Inferior parietal cortex (tissue), 1 donor: ENCODE results near the gene AGO1.
"Not testable (repeated sequence)": the region's sequence is repeated elsewhere in the genome, so short reads cannot be mapped to it uniquely, and the experiment has no call there.

ENCODE experiments used
- DNase-seq: peaks from one replicate; pipeline ENCODE4 v3.0.0-alpha.2; 2016; ENCODE audit errors: extremely low spot score

The AGO1 gene

DNA sequence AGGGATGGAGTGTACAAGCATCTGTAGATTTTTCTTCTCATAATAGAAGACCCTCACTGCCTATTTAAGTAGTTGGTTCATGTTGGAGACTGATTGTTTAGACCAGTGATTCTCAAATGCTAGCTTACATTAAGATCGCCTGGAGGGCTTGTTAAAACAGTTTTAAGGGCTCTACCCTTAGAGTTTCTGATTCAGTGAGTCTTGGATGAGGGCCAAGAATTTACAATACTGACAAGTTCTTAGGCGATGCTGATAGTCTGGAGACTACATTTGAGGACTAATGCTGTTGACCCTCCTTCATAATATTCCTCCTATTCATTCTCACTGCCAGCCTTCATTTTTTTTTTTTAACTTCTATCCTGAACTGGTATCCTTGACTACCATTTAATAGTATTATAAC is 32.7 kb downstream of the AGO1 start:
- no peak for DNase-seq

DNA sequence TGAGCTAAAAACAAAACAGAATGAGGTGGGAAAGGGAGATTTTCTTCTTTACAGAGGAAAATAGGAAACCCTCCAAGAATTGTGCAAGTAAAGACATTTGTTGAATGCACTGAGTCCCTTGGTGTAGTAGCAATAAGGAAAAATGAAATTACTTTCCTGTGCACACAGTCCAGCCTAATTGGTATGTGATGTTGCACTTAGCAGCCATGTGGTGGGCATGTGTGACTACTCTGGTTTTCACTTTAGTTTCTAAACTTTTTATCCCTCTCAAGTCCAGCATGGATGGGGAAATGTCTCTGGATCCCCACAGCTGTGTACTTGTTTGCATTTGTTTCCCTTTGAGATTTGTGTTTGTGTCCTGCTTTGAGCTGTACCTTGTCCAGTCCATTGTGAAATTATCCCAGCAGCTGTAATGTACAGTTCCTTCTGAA is 40.8 kb downstream of the AGO1 start:
- no peak for DNase-seq

DNA sequence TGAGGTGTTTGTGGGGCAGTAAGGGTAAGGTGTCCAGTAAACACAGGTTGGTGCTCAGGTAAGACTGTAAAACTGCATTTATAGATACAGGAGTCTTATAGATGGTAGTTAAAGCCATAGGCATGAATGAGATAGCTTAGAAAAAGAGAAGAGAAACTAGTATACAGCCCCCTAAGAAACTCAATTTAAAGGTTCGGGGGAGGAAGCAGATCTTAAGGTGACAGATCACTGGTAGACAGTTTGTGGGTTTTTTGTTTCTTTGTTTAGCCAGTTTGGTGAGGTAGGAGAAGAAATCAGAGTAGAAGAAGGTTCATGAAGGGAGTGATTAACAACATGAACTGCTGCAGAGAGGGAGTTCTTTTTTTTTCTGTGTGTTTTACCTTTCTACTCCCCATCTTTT is 41.8 kb downstream of the AGO1 start:
- DNase-seq: no peak

DNA sequence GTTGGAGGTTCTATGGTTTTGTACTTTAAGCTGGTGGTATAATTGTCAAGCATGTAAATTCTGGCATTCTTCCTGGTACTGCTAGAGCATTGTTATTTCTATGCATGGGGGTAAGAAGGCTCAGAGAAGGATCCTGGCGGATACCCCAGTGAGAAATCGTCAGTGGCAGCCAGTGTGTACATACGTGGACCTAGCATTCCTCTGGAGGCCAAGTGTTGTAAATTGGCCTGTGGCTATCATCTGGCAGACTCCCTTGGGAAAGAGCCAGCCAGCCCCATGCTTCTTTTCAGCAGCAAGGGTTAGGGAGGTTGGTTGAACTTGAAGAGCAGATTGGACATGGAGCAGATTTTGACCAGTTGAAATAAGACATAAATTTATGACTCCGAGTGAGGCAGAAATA is 42.7 kb downstream of the AGO1 start:
- no peak for DNase-seq

DNA sequence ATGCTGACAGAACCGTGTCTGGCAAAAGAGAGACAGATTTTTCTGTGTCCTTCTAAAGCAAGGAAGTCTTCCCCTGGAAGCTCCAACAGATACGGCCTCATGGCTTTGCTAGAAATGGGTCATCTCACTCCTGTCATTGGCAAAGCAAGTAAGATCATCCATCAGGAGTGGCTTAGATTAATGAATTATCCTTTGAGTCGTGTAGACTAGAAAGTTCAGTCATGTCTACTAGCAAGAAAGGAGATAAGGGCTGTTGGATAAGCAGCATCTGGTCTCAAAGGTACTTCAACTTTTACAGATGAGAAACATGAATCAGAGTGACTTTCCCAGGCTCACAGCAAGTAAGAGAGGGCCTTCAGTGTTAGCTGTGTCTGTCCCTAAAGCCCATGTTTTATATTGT is 44.5 kb downstream of the AGO1 start:
- DNase-seq: no peak

DNA sequence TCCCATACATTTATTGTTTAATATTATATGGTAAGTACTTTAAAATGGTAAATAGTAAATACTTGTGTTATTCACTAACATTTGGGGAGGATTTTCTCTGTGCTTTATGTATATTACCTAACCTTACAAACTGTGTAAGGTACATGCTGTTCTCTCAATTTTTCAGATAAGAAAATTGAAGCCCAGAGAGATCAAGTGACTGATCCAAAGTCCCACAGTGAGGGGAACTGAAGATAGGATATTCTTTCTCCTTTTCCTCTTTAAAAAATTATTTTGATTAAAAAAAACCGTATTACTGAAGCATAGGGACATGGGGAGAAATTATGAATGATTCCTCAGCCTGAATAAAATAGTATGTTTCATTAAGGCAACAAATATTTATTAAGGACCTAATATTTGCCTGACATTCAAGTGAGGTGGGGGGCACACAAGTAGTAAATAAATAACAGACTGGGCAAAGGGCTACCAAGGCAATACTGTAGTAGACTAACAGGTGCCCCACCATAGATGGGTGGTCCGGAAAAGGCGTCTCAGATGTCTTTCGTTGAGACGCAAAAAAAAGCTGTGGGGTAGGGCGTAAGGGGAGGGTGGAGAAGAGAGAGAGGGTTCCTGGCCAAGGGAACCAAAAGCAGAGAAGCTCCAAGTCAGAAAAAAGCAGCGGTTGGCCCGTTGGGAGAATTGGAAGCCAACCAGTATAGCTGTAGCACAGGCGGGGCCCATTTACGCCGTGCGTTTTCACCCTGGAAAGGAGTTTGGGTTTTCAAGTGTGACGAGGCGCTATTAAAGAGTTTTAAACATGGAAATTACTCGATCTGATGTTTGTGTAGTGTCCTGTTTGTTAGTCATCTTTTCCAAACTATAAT is 47.0 kb downstream of the AGO1 start:
- DNase-seq: peak; percentile 59

DNA sequence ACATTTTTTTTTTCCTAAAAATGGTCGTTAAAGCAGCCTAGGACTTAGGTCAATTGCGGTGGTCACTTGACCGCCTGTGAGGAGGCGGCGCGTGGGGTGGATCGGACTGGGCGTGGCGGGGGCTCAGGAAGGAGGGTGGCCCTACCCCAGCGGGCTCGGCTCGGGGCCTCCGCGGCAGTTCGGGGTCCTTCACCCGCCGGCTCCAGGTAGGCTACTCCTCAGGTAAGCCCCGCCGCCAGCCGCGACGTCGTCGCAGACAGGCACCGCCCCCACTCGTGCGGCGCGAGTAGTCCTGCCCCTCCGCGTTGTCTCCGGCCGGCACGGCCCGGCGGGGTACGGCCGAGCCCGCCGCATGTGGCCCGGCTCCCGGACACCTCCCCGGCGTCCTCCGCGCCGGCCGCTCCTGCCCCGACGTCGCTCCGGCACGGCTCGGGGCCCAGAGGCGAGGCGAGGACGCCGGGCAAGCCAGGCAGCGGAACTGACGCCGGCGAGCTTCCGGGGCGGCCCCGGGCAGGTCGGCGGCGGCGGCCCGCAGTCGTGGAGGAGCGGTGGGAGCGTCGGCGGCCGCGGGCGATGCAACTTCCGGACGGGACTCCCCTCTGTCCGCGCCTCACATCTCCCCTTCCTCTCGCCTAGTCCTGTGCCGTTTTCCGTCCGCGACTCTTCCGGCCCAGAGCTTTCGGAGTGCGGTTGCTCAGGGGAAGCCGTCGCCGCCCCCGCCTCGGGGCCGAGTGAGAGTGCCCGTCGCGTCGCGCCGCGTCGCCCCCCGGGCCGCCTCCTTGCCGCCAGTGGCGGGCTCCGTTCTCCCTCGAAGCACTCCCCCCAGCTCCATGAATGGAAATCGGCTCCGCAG is 47.8 kb downstream of the AGO1 start, which contains the start of gene AGO3:
Gene AGO3, plus strand, starts transcription at position 513 of the 853 bp plus-strand sequence. Its CDS starts 322 bp downstream, at position 835.
- peak; percentile 76 for DNase-seq

DNA sequence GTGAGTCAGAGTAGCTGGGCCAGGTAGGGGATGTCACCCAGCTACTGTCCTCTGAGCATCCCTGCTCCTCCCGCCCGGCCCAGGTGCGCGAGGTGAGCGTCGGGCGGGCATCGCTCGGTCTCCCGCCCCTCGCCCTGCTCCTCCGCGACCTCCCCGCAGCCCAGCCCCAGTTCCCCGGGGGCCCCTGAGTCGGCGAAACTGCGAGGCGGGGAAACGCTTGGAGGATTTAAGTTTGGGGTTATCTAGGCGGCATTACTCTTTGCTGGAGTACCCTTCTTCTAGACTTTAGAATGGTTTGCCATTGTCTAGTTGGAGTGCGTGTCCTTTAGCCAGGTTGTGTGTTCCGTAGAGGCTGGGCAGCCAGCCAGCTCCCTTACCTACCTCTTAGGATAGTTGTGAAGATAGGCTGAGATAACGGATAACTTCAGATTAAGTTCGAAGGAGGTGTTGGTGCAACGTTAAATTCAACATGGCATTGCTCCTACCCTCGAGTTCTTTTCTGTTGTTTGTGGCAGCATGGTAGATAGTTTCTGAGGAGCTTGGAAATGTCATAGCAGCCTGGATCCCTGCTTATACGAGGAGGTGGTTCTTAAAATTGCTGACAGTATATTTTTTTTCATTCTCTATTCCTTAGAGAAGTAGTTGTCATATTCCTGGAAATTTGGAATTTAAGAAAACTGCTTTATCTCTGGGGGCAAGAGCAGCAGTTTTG is 48.6 kb downstream of the AGO1 start:
- peak; percentile 32 for DNase-seq

DNA sequence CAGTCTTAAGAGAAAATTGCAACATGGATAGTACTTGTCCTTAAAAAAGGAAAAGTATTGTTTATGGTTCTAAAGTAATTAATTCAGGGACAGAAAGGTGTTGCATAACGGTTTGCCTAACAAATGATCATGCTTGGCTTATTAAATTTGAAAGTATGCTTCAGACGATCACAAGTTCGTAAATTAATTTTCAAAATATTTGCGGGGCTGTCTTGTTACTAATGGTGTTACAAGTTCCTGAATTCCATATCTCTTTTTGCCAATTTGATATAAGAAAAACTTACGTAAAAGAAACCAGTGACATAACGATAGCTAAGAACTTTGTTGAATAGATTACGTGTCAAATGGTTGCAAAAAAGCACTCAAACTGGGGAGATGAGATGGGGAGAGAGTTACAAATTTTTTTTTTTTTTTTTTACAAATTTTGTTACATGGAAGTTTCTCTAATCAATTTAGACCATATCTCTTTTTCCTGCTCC is 49.2 kb downstream of the AGO1 start:
- DNase-seq: no peak

DNA sequence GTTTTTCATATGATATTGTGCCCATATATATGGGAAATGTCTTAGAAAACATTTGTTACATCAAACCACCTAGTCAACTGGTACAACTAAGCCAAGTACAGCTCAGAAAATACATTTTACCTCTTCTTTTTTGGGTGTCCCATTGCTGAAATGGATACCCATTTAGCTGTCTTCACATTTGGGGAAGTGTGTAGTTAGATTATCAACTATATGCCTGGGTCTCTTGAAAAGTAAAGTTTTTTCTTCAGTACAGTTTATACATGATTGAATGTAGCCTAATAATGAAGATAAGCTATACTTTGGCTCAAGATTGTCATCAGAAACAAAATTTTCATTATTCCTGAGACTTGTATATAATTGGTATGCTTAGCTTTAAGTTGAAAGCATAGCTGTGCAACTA is 49.9 kb downstream of the AGO1 start:
- DNase-seq: no peak

DNA sequence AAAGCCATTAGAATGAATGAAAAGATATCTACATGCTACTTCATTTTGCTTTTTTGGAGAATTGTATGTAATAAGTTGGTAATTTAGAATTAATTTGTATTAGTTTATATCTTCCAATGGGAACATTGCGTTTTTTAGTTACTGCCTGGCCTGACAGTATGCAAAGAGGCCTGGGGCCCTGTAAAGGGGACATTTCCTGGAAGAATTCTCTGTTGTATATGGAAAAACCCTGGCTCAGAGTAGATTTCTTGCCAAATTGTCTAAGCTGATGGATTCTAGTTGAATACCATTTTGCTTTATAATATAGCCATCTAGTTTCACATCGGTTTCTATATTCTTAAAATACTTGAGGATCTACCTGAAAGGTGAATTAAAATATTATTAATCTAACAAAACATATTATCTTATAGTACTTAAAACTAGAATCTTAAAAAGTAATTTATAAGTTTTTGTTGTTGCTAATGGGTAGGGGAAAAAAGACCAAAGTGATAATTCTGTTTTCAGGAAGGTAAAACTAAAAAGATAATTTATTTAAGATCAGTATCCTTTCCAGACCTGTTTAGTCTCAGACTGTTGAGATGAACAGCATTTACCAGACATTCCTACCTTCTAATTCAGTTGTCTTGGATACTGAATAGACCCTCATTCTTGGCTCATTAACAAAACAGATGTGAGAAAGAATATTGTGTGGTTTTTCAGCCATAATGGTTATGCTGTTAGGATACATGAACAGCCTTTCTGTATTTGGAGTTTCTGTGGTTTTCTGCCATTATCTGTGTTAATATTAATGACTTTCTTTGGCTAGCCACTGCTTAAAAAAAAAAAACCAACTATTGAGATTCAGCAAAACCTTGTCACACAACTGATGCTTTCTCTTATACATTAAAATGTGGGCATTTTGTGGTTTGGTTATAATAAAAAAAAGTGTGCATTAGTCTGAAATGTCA is 52.7 kb downstream of the AGO1 start:
- no peak for DNase-seq

DNA sequence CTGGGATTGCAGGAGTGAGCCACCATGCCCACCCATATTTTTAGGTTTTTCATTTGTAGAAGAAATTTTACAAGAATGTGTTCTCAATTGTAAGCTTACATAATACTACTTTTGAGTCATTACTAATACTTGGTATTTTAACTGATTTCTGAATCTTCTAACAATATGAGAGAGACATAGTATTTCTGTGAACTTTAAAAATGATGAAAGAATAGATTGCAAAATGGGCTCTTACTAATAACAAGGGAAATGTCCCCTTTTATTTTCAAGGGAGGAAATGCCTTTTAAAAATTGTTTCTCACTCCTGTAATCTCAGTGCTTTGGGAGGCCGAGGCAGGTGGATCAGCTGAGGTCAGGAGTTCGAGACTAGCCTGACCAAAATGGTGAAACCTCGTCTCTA is 53.8 kb downstream of the AGO1 start:
- no peak for DNase-seq

DNA sequence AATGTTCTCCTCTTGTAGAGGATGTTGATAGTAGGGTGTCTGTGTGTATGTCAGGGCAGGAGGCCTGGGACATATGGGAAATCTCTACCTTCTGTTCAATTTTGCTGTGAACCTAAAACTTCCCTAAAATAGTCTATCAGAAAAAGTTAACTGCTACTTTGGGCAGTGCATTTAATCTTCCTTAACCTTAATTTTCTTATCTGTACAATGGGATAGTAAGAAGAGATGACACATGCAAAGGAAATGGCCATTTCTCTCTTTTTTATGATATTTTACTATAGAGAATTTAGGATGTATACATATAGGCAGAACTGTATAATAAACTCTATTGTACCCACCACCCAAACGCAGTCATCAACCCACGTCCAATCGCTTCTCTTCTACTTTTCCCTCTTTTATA is 56.5 kb downstream of the AGO1 start:
- DNase-seq: no peak

DNA sequence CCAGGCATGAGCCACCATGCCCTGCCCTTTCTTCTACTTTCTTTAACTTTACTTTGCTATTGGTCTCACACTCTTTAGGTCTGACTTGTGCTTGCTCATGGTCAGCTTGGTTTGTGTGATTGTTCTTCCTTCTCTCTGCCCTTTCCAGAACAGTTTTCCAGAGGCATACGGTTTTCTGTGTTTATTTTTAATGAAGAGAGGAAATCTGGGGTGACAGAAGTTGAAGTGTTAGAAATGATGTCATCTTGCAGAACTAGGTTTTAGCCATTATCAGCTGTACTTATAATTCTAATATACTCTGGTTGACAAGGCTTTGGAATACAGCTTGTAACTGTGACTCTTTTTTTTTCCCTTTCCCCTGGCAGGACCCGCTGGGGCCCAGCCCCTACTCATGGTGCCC is 62.3 kb downstream of the AGO1 start:
- no peak for DNase-seq

DNA sequence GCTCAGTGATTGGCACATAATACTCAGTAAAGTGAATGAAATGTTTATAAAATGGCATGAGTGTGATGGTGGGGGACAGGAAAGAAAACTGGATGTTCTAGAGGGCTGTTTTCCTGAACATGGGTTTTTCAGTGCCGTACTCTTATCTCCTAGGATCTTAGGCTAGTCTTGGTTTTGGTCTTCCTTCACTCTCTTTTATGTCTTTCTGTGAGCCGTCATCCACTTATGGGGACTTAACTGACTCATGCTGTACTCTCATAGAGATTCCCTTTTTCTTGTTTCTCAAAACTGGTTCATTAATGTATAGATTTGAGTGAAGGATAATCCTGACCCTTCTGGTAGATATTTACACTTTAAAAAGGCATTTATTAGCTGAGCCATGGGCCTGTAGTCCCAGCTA is 64.5 kb downstream of the AGO1 start:
- no peak for DNase-seq

DNA sequence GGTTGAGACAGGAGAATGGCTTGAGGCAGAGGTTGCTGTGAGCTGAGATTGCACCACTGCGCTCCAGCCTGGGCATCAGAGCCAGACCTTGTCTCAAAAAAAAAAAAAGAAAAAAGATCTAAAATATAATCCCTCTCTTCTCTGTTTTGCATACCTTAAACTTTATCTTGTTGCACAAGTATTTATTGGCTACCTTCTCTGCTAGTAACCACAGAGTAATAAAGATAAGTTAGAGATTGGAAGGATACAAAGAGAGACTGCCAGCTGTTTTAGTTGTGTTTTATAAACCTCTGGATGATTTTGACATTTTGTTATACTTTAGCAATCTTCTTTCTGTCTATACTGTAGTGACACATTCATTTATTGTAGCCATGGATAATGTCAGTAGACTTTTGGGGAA is 75.5 kb downstream of the AGO1 start:
- DNase-seq: no peak

DNA sequence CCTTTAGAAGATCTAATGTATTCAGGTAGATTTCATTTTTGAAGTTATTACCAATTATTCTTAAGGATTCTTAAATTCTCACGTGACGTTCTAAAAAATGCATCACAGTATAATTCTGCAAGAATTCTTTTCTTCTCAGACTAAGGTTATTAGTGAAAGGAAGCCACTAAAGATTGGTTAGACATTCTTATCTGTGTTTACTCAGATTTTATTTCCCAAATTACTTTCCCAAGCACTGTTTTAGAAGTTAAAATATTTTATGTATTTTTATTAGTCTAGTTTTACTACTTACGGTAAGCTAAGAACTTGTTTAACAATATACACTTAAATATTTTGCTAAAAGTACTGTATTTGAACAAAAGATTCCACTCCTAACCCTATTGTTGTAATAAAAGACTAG is 76.3 kb downstream of the AGO1 start:
- no peak for DNase-seq

DNA sequence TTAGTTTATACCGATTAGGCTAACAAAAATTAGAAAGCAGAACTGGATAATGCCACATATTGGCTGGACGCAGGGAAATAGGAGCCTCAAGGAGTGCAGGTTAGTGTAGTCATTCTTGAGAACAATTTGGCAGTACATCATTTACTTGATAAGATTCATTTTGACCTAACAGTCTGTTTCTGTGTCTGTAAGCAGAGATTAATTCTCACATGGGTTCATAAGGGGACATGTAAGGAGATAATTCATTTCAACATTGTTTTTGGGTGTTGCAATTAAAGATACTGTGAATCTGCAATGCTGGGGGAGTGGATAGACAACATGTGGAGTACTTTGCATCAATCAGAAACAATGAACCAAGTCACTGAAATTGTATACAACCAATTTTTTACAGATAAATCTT is 79.9 kb downstream of the AGO1 start:
- DNase-seq: no peak

DNA sequence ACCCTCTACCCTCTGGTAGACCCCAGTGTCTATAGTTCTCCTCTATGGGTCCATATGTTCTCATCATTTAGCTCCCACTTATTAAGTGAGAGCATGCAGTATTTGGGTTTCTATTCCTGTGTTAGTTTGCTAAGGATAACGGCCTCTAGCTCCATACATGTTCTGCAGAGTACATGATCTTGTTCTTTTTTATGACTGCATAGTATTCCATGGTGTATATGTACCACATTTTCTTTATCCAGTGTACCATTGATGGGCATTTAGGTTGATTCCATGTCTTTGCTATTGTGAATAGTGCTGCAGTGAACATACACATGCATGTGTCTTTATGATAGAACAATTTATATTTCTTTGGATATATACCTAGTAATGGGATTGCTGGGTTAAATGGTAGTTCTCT is 81.3 kb downstream of the AGO1 start:
- not testable (repeated sequence) for DNase-seq

DNA sequence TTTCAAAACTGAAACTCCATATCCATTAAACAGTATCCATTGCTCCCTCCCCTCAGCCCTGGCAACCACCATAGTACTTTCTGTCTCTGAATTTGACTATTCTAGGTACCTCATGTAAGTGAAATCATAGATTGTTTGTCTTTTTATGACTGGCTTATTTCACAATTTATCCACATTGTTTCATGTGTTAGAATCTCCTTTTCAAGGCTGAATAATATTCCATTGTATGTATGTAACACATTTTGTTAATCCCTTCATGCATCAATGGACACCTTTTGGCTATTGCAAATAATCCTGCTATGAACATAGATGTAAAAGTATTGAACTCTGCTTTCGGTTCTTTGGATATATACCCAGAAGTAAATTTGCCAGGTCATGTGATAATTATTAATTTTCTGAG is 85.4 kb downstream of the AGO1 start:
- DNase-seq: no peak

DNA sequence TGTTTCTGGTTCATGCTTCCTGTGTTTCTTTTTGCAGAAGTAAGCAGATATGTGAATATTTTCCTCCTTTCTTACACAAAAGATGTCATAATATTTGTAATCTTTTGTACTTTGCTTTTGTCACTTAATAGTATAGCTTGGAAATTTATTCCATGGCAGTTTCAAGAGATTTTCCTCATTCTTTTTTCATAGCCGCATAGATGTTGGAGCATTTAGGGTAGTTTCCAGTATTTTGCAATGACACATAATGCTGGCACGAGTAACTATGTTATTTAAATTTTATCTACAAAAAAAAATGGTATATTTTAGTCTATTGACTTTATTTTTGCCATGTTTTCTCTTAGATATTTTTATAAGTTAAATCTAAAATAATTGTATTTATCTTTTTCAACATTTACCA is 88.6 kb downstream of the AGO1 start:
- no peak for DNase-seq
